Measurements from ENCODE around the gene RIGI. TPM values are rescaled to one million over a fixed set of nuclear protein-coding genes. Genes with fewer than 3 reads are reported as not detected.

RIGI gene
- total and polyA plus RNA-seq, 10 of the 15 experiments (the other 5 are each of a cell fraction or from before 2014, with no cell fraction given) = 5.3 to 15.2 (median 9.1) TPM

GRCh38 chr9:32490601-32491000 lies 35.4 kb downstream of the RIGI start:
- Histone ChIP-seq H3K4me3 (no peak overlapping the region), H3K27ac (ENCODE audit: control insufficient read depth, insufficient read depth) (no peak overlapping the region), H3K4me2 (ENCODE audit: control insufficient read depth, insufficient read depth) (no peak overlapping the region), H3K9ac (ENCODE audit: control insufficient read depth, insufficient read depth, low read length) (no peak overlapping the region), H3K9me3 (replicated peaks; ENCODE audit: control insufficient read depth, insufficient read depth, low read length) (no peaks in the 10 kb centered on the region), H4K20me1 (ENCODE audit: control insufficient read depth, insufficient read depth) (no peaks in the 10 kb centered on the region), H2AFZ (ENCODE audit: control insufficient read depth, low read depth, low read length) (no peak overlapping the region), H3K79me2 (ENCODE audit: control insufficient read depth, insufficient read depth, low read length) (no peaks in the 10 kb centered on the region), H3K4me1 (ENCODE audit: control insufficient read depth, insufficient read depth, low read length) (no peaks in the 10 kb centered on the region), H3K36me3 (ENCODE audit: control insufficient read depth in 2 of 2, insufficient read depth in 2 of 2, low read length in 1 of 2) (peaks cover 0 to 10% of the 10 kb centered on the region in 2 experiments; a peak in 2 of 4 replicates), H3K27me3 (replicated peaks in 1 of 2; ENCODE audit: control insufficient read depth in 2 of 2, insufficient read depth in 2 of 2, low read length in 1 of 2) (no peaks in the 10 kb centered on the region)
- CTCF ChIA-PET = no interaction called here
- TF ChIP-seq ZNF274 (IDR thresholded peaks at IDR 0.05; ENCODE audit: insufficient read depth, insufficient read length) (no peak), WRNIP1 (IDR thresholded peaks at IDR 0.05; ENCODE audit: borderline replicate concordance, low read depth, low read length) (no peak), EP300 (IDR thresholded peaks at IDR 0.05; ENCODE audit: borderline replicate concordance in 1 of 2, control insufficient read depth in 1 of 2, low read depth in 2 of 2, low read length in 2 of 2) (no peak), IKZF1 (conservative IDR thresholded peaks at IDR 0.05) (no peak), CBX3 (IDR thresholded peaks at IDR 0.05; ENCODE audit: borderline replicate concordance, low read depth) (no peak), CHD2 (IDR thresholded peaks at IDR 0.05; ENCODE audit: borderline replicate concordance, low read depth, low read length) (no peak), RCOR1 (conservative IDR thresholded peaks at IDR 0.05; ENCODE audit: low read depth, low read length) (no peak), LARP7 (IDR thresholded peaks at IDR 0.05) (no peak), SKIL (IDR thresholded peaks at IDR 0.05; ENCODE audit: low read depth, poor library complexity, severe bottlenecking) (no peak), CHD1 (IDR thresholded peaks at IDR 0.05; ENCODE audit: low read depth, low read length) (no peak), NFYA (IDR thresholded peaks at IDR 0.05; ENCODE audit: borderline replicate concordance, low read depth, low read length) (no peak), NFIC (IDR thresholded peaks at IDR 0.05; ENCODE audit: low read depth, low read length) (no peak), YY1 (IDR thresholded peaks at IDR 0.05; ENCODE audit: low read depth, low read length) (no peak), ZZZ3 (IDR thresholded peaks at IDR 0.05; ENCODE audit: control insufficient read depth, insufficient read length, low read depth) (no peak), ZBTB4 (CRISPR knock-in tag; IDR thresholded peaks at IDR 0.05) (no peak)
- intact Hi-C loops (cut with micrococcal nuclease; ENCODE audit: unreplicated experiment) = no loop called here
- BruUV-seq (replicated peaks) = no TSS peak
- 89% methylated on average over 3 of the region's 3 CpGs for WGBS (ENCODE audit: insufficient coverage, insufficient replicate concordance, low lambda C conversion rate, missing lambda C conversion rate)
- no peak for FAIRE-seq
- DNase-seq (ENCODE audit: low read depth, low spot score) = no peak
- RAD21 ChIA-PET (ENCODE audit: unreplicated experiment) = no interaction called here
- SMC1A ChIA-PET (ENCODE audit: uncharacterized antibody, unreplicated experiment) = interaction anchor here (1.1 kb wide), 1 partner anchor 35 kb away, joined by 3 read pairs; the partner anchor contains the start of gene RIGI
- POLR2A ChIA-PET = no interaction called here
- no peak for ATAC-seq
- in situ Hi-C loops (cut with MboI) = no loop called here

Measured in GM12878 (cell line).